SU-DHL-6 (cell line): Measurements from ENCODE around the gene BCAR1.

Source experiments
- H2AFZ ChIP-seq: fragments of 200-600 bp; sonication (generic); 2 replicates; pipeline ENCODE4 v1.6.1; 2014; ENCODE audit warnings: low read depth, mild to moderate bottlenecking, moderate library complexity, mixed read lengths, antibody characterized with exemption, low read length; ENCODE audit not compliant: severe bottlenecking
- H3F3A ChIP-seq: fragments of 200-600 bp; shearing (Covaris generic); 2 replicates; pipeline ENCODE4 v1.6.0; 2016; ENCODE audit warnings: antibody characterized with exemption, mild to moderate bottlenecking; ENCODE audit not compliant: insufficient read depth
- H3K27ac ChIP-seq: fragments of 200-600 bp; sonication (generic); 2 replicates; pipeline ENCODE4 v1.5.1; 2016; ENCODE audit warnings: low read depth, mild to moderate bottlenecking, low read length, moderate library complexity, mixed read lengths
- H3K27me3 ChIP-seq: fragments of 200-600 bp; sonication (generic), shearing (Covaris generic); 2 replicates; pipeline ENCODE4 v1.6.0; 2014; ENCODE audit warnings: mild to moderate bottlenecking, low read length
- H3K36me3 ChIP-seq: fragments of 200-600 bp; sonication (generic); 2 replicates; pipeline ENCODE4 v1.6.1; 2014; ENCODE audit warnings: mild to moderate bottlenecking, low read length, mixed read lengths
- H3K4me2 ChIP-seq: fragments of 300-600, 200-600 bp; shearing (Covaris generic), sonication (generic); 2 replicates; pipeline ENCODE4 v1.6.0; 2014; ENCODE audit warnings: low read length, low read depth, mild to moderate bottlenecking; ENCODE audit not compliant: poor library complexity, severe bottlenecking
- H3K4me3 ChIP-seq: fragments of 200-600 bp; sonication (generic); 2 replicates; pipeline ENCODE4 v1.5.1; 2014; ENCODE audit warnings: antibody characterized with exemption, low read length, mild to moderate bottlenecking, mixed read lengths; ENCODE audit not compliant: insufficient read depth, poor library complexity, severe bottlenecking
- H3K79me2 ChIP-seq: fragments of 200-600 bp; sonication (generic); 2 replicates; pipeline ENCODE4 v1.6.1; 2014; ENCODE audit warnings: mild to moderate bottlenecking, low read length, moderate library complexity; ENCODE audit not compliant: insufficient read depth
- H3K9ac ChIP-seq: fragments of 200-600 bp; sonication (generic); 2 replicates; pipeline ENCODE4 v1.7.0; 2014; ENCODE audit warnings: mild to moderate bottlenecking, low read length
- H3K9me2 ChIP-seq: fragments of 200-600 bp; sonication (generic); replicated peaks from 2 replicates; pipeline ENCODE4 v1.6.1; 2014; ENCODE audit warnings: low read length; ENCODE audit not compliant: insufficient read depth
- H3K9me3 ChIP-seq: fragments of 200-600 bp; sonication (generic); 2 replicates; pipeline ENCODE4 v1.6.1; 2014; ENCODE audit warnings: low read length, mixed read lengths; ENCODE audit not compliant: insufficient read depth
- H4K20me1 ChIP-seq: fragments of 200-600 bp; sonication (generic); 2 replicates; pipeline ENCODE4 v1.6.1; 2014; ENCODE audit warnings: low read depth, mild to moderate bottlenecking, antibody characterized with exemption, low read length, moderate library complexity, mixed read lengths
- CTCF ChIP-seq: fragments of 200-600 bp; sonication (generic); IDR thresholded peaks from one replicate; pipeline ENCODE4 v1.5.1; 2017; ENCODE audit warnings: antibody characterized with exemption, mild to moderate bottlenecking, low read length, moderate library complexity; ENCODE audit not compliant: insufficient read depth, poor library complexity, severe bottlenecking
- EZH2phosphoT487 ChIP-seq: fragments of 200-600 bp; sonication (generic), shearing (Covaris generic); conservative IDR thresholded peaks from 2 replicates; pipeline ENCODE4 v1.6.1; 2018; ENCODE audit warnings: mild to moderate bottlenecking, antibody characterized with exemption, low read length, moderate library complexity, mixed read lengths

BCAR1 gene

GRCh38 chr16:75196836-75197235 lies 54.6 kb downstream of the BCAR1 start:
- Histone ChIP-seq H3F3A (no peaks in the 10 kb centered on the region), H4K20me1 (no peaks in the 10 kb centered on the region), H3K9me2 (no peaks in the 10 kb centered on the region), H3K79me2 (no peaks in the 10 kb centered on the region), H3K4me2 (no peak overlapping the region), H2AFZ (no peak overlapping the region), H3K9me3 (no peaks in the 10 kb centered on the region), H3K27ac (no peak overlapping the region), H3K4me3 (no peak overlapping the region), H3K9ac (no peak overlapping the region), H3K36me3 (no peaks in the 10 kb centered on the region), H3K27me3 (no peaks in the 10 kb centered on the region)
- TF ChIP-seq CTCF (no peak), EZH2phosphoT487 (no peak)

GRCh38 chr16:75195811-75196790 lies 55.3 kb downstream of the BCAR1 start:
- Histone ChIP-seq H4K20me1 (no peaks in the 10 kb centered on the region), H3K4me3 (no peak overlapping the region), H3F3A (no peaks in the 10 kb centered on the region), H2AFZ (no peak overlapping the region), H3K9me2 (no peaks in the 10 kb centered on the region), H3K9me3 (no peaks in the 10 kb centered on the region), H3K27me3 (no peaks in the 10 kb centered on the region), H3K79me2 (no peaks in the 10 kb centered on the region), H3K9ac (no peak overlapping the region), H3K27ac (no peak overlapping the region), H3K36me3 (no peaks in the 10 kb centered on the region), H3K4me2 (no peak overlapping the region)
- TF ChIP-seq EZH2phosphoT487: no peak
- TF ChIP-seq CTCF: no peak

- TF ChIP-seq EZH2phosphoT487 (no peak), CTCF (no peak)
- H2AFZ ChIP-seq: no peak overlapping the region
- H3F3A ChIP-seq: no peaks in the 10 kb centered on the region
- H3K79me2 ChIP-seq: no peaks in the 10 kb centered on the region
- no peak overlapping the region for H3K4me3 ChIP-seq
- no peaks in the 10 kb centered on the region for H3K9me3 ChIP-seq
- no peaks in the 10 kb centered on the region for H4K20me1 ChIP-seq
- no peaks in the 10 kb centered on the region for H3K36me3 ChIP-seq
- H3K4me2 ChIP-seq: no peak overlapping the region
- no peaks in the 10 kb centered on the region for H3K27me3 ChIP-seq
- no peak overlapping the region for H3K9ac ChIP-seq
- no peak overlapping the region for H3K27ac ChIP-seq
- H3K9me2 ChIP-seq: no peaks in the 10 kb centered on the region
Observed at GRCh38 chr16:75193730-75194444, 57.5 kb downstream of the BCAR1 start.
